Stomach (tissue), 9 donors: ENCODE results near the gene FBF1. TPM values are rescaled to one million over a fixed set of nuclear protein-coding genes. Genes with fewer than 3 reads are reported as not detected.

Experiments
- DNase-seq, 2 donors: peaks; one replicate each; pipeline versions ENCODE4 v3.0.0 to v3.0.0-alpha.2; 2013 to 2019
- H3K27ac ChIP-seq, 5 donors: fragments of 200-600 bp in 4 of 5; sonication (generic) in 4 of 5; one replicate each; pipeline ENCODE4 v1.5.1; 2013 to 2019; ENCODE audit warnings: mild to moderate bottlenecking in 1 of 5, moderate library complexity in 1 of 5
- H3K27me3 ChIP-seq, 3 donors: fragments of 200-600 bp; sonication (generic); one replicate each; pipeline ENCODE4 v1.5.1; 2017 to 2019; ENCODE audit warnings: mixed run types in 1 of 3
- H3K36me3 ChIP-seq, 4 donors: fragments of 200-600 bp; sonication (generic); 1 replicate in 3 of 4; 2 replicates in 1 of 4; pipeline ENCODE4 v1.5.1; 2016 to 2019
- H3K4me1 ChIP-seq, 4 donors: fragments of 200-600 bp; sonication (generic); one replicate each; pipeline ENCODE4 v1.5.1; 2016 to 2019
- H3K4me3 ChIP-seq, 4 donors: fragments of 200-600 bp; sonication (generic) in 3 of 4; one replicate each; pipeline ENCODE4 v1.5.1; 2016 to 2019; ENCODE audit warnings: mild to moderate bottlenecking in 1 of 4
- H3K9me3 ChIP-seq, 4 donors: fragments of 200-600 bp; sonication (generic); one replicate each; pipeline ENCODE4 v1.5.1; 2016 to 2019
- CTCF ChIP-seq, 7 experiments: fragments of 450-650 bp in 4 of 7; fragments of 200-600 bp in 3 of 7; sonication (generic) in 3 of 7; IDR thresholded peaks; one replicate each; pipeline ENCODE4 v1.5.1; 2016 to 2019; ENCODE audit warnings: antibody characterized with exemption in 7 of 7, control low read depth in 2 of 7, mild to moderate bottlenecking in 1 of 7
- EP300 ChIP-seq: sonication (generic); formaldehyde crosslinking; IDR thresholded peaks from one replicate; pipeline ENCODE4 v1.6.1; 2017; ENCODE audit warnings: antibody characterized with exemption
- POLR2A ChIP-seq, 4 donors: fragments of 450-650 bp; IDR thresholded peaks; one replicate each; pipeline ENCODE4 v1.6.1; 2016; ENCODE audit warnings: antibody characterized with exemption in 4 of 4, control low read depth in 2 of 4, mild to moderate bottlenecking in 1 of 4, moderate library complexity in 1 of 4
- POLR2AphosphoS5 ChIP-seq, 3 donors: sonication (generic); formaldehyde crosslinking; IDR thresholded peaks; one replicate each; pipeline ENCODE4 v1.6.1; 2016; ENCODE audit warnings: antibody characterized with exemption in 3 of 3
- WGBS, 5 donors: extraction: QIAGEN DNeasy Blood & Tissue Kit in 3 of 5; methylation state at CpG; one replicate each; pipeline versions ENCODE4 v1.1.5 to v1.1.7; 2013 to 2018; 5-methylcytosine and 5-hydroxymethylcytosine counted together
- intact Hi-C: fragments of 100-400 bp; cut with DNase I; formaldehyde crosslinking; loops from one replicate; pipeline ENCODE4 v1.15.1; 2023; ENCODE audit warnings: low total_unique reads
- polyA plus RNA-seq, 3 donors: library from polyadenylated mRNA; stranded (reverse); fragments of 200-250 nt; gene quantifications; one replicate each; pipeline ENCODE4 v1.2.3, GENCODE V29; 2013
- total RNA-seq, 5 donors: library from RNA; depleted of rRNA; stranded (reverse); fragments of >200 nt; gene quantifications; one replicate each; pipeline versions ENCODE4 v1.1.0 to v1.2.3, GENCODE V29; 2014 to 2016
- donor health status: healthy with polysubstance abuse.
- donor health status: Bipolar disorder and iron deficiency.
- donor health status: healthy.

Gene FBF1
- total and polyA plus RNA-seq, 8 donors = 1.7 to 21.7 (median 10.4) TPM

- peak; percentile 60 to 72 for DNase-seq
- peaks cover 47 to 81% (median 73%) of the 10 kb centered on the region in 4 donors for H3K4me1 ChIP-seq
- WGBS, 5 donors = 46 to 65% (median 54%) methylated on average over 9 to 18 of the region's 18 CpGs
- peaks cover 8 to 23% (median 18%) of the 10 kb centered on the region in 4 donors for H3K36me3 ChIP-seq
- intact Hi-C loops = no loop called here
- H3K4me3 ChIP-seq = peak overlapping the region; percentile 59 to 71 (median 70)
- H3K27me3 ChIP-seq = peaks cover 0 to 14% (median 0%) of the 10 kb centered on the region in 3 donors
- peak overlapping the region; percentile 91 to 96 (median 93) for H3K27ac ChIP-seq
- TF ChIP-seq POLR2AphosphoS5 (IDR thresholded peaks at IDR 0.05) (no peak), CTCF (IDR thresholded peaks at IDR 0.05) (no peak), POLR2A (IDR thresholded peaks at IDR 0.05) (no peak), EP300 (no peak)
- no peaks in the 10 kb centered on the region for H3K9me3 ChIP-seq
These were observed 65.5 kb downstream of the FBF1 start for GRCh38 chr17:75875182-75875939.

- intact Hi-C loops = no loop called here
- H3K4me1 ChIP-seq = peaks cover 51 to 89% (median 80%) of the 10 kb centered on the region in 4 donors
These were observed 66.3 kb downstream of the FBF1 start for GRCh38 chr17:75874323-75875181.

GRCh38 chr17:75873587-75874322 lies 67.1 kb downstream of the FBF1 start:
- peaks cover 8 to 23% (median 18%) of the 10 kb centered on the region in 4 donors for H3K36me3 ChIP-seq
- WGBS, 5 donors = 52 to 65% (median 56%) methylated on average over 10 to 11 of the region's 11 CpGs
- no peak for DNase-seq
- peak overlapping the region; percentile 84 to 96 (median 91) for H3K27ac ChIP-seq
- intact Hi-C loops = no loop called here
- H3K4me3 ChIP-seq = no peak overlapping the region
- TF ChIP-seq POLR2AphosphoS5 (IDR thresholded peaks at IDR 0.05) = no peak
- TF ChIP-seq CTCF (IDR thresholded peaks at IDR 0.05) = no peak
- no peak for TF ChIP-seq POLR2A (IDR thresholded peaks at IDR 0.05)
- no peak for TF ChIP-seq EP300
- peaks cover 53 to 91% (median 83%) of the 10 kb centered on the region in 4 donors for H3K4me1 ChIP-seq
- no peaks in the 10 kb centered on the region for H3K9me3 ChIP-seq
- peaks cover 0 to 12% (median 0%) of the 10 kb centered on the region in 3 donors for H3K27me3 ChIP-seq

More at GRCh38 chr17:75874323-75875181, 66.3 kb downstream of the FBF1 start:
- TF ChIP-seq CTCF (IDR thresholded peaks at IDR 0.05) (no peak), EP300 (no peak), POLR2AphosphoS5 (IDR thresholded peaks at IDR 0.05) (no peak), POLR2A (IDR thresholded peaks at IDR 0.05) (no peak)
- H3K9me3 ChIP-seq = no peaks in the 10 kb centered on the region
- 89 to 95% (median 92%) methylated on average over 22 to 38 of the region's 38 CpGs for WGBS, 5 donors
- H3K27ac ChIP-seq = peak overlapping the region; percentile 91 to 96 (median 93)
- peaks cover 8 to 23% (median 18%) of the 10 kb centered on the region in 4 donors for H3K36me3 ChIP-seq
- no peak for DNase-seq
- no peak overlapping the region for H3K4me3 ChIP-seq
- peaks cover 0 to 14% (median 0%) of the 10 kb centered on the region in 3 donors for H3K27me3 ChIP-seq
